Cerebellar cortex (tissue), 1 donor: Measurements from ENCODE around the gene PHACTR3.
A peak's percentile ranks its signal among the peaks of the same experiment; 100 is the strongest.
"Not testable (repeated sequence)": the region's sequence is repeated elsewhere in the genome, so short reads cannot be mapped to it uniquely, and the experiment has no call there.

Source experiments
- DNase-seq: peaks from one replicate; pipeline ENCODE4 v3.0.0-alpha.2; 2015; ENCODE audit warnings: low spot score

Gene PHACTR3

DNA sequence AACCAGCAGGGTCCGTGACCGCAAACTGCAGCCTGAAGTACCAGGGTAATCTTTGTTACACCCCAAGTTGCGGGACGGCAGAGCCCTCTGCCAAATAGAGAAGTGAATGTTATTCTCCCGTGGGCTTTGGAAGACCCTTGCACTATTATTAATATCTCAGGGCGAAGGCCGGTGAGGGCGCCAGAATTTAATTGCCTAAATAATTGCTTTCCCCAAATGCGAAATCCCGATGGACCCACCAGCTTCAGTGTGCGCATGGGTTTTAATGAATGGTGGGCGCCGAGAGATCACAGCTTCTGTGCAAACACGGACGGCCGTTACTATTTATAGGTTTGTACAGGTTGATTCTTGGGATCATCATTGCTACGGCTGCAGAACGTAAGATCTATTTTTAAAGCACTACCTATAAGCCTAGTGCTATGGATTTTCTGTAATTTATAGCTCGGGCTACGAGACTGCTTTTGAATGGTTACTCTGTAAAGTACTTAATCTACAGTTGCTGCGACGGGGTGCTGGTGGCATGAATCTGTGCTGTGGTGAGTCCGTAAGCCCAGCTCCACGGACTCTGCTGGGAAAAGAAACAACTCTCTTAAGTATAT, 15.2 kb upstream of the PHACTR3 start:
- DNase-seq, result no peak

DNA sequence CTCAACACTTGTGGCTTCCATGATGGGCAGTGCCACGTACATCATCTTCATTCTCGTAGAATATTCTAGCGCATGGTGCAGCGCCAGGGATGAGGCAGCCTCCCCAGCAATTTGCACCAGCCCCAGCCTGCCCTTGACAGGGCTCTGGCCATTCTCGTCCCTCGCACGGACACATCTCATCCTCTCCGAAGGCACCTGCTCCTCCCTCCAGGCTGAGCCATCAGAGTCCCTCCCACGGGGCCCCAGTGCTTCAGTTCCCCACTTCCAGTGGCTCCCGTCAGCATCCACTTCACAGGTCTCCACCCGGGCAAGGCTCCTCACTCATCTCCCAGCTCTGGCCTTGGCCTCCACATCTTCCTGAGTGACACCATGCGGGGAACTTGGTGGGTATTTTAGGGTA, 13.3 kb upstream of the PHACTR3 start:
- no peak for DNase-seq

DNA sequence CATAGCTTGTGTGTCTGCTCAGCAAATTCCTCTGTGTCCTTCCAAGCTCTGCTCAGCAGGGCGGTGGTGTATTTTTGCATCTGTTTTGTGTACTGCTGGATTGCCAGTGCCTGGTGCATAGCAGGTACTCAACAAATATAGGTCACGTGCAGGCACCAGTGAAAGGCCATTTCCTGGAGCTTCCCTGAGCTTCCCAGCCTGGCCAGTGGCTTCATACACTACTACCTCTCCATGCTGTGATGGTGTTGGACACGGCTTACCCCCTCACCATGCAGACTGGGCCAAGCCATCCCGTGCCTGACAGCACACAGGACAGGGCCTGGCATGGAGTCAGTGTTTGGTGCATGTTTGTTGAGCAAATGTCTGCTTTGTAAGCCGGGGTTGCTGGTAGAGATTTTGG, 7.7 kb upstream of the PHACTR3 start:
- peak; percentile 69 for DNase-seq

DNA sequence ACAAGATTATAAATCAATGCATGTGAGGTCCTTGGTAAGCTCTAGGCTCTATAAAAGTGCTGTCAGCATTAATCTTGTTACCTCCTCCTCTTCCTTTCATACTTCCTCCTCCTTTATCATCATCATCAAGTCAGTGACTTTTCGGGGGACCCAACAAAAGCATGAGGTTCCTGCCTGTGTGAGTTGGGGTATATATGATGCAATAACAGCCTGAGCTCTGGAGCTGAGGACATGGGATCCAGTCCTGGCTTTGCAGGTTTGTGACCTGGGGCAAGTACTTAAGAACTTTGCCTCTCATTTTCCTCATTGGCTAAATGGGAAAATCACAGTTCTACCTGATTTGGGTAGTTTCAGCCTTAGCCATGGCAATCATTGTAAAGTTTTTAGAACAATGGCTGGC, 7.1 kb upstream of the PHACTR3 start:
- DNase-seq, result no peak

DNA sequence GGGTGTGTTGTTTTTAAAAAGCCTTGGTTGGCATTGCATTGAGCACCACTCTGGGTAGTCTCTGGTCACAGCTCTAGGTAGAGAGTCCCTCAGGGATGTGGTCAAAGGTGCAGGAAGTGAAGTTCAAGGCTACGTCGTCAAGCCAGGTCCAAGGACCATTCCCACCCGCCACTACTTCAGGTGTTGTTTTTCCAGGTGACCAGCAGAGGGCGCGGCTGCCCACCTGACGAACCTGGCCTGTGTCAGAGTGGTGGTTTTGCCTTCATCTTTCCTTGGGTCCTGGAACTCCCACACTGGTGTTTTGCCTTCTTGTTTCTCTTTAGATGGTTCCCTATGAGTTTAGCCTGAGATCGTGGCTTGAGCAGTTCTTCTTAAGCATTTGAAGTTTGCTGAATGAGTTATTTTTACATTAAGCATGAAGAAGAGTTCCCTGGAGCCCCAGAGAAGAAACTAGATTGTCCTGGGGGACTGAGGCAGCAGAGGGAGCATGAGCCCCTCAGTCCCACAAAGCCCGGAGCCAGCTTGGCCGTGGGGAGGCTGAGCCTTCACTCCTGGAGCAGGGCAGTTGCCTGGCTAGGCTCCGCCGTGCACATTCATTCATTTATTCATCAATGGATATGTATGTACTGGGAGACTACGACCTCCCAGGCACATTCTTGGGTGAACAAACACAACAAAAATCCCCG, 5.6 kb upstream of the PHACTR3 start:
- DNase-seq, result peak; percentile 84

DNA sequence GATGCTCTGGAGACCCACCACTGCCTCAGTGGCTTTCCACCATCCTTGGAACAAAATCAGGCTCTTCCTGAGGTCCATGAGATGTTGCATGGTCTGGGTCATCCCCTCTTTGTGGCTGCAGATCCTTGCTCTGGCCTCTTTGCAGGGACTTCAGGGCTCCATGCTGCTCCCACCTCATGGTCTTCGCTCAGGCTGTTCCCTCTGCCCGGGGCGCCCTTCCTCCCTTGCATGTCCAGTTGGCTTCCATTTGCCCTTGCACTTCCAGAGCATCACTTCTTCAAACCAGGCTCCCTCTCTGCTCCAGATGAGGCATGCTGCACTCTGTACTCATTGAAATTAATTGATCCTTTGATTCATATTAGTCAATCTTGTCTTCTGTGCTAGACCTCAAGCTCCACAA, 4.4 kb upstream of the PHACTR3 start:
- no peak for DNase-seq

DNA sequence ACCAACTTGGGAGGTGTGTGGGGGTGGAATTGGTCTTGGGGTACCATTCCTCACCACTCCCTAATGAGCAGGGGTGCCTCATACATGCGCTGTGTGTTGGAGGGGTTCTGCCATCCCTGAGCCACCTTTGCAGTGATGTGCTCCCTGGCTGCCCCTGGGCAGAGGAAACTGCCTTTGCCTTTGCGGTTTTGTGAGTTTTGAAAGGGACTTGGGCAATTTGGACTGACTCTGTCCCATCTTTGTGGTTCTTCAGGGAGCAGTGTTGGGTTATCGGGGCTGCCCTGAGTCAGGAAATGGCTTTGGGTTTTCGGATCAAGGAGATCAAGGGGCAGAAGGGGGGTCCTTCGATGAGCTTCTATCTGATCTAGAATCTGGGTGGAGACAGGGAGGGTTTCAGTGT, 3.9 kb upstream of the PHACTR3 start:
- no peak for DNase-seq

DNA sequence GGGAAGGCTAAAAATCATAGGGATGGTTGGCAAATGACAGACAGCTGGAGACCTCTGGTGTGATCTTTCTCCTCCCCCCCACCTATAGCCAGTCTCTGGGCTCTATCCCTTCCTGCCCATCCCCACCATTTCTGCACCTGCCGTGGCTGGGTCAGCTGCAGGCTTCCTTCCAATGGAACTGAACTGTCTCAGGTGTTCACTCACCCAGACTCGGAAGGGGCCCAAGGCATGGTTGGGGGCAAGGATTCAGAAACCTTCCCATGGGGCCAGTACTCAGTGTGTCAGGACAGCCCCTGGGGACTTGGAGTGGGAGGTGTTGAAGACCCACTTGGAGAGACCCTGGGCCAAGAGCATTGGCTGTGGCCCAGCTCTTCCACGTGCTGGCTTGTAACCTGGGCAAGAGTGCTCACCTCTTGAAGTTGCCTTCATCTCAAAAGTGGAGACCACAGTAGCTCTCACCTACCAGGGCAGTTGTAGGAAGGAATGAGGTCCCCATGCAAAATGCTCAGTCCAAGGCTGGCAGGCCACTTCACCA, 1.7 kb upstream of the PHACTR3 start:
- DNase-seq, result no peak

DNA sequence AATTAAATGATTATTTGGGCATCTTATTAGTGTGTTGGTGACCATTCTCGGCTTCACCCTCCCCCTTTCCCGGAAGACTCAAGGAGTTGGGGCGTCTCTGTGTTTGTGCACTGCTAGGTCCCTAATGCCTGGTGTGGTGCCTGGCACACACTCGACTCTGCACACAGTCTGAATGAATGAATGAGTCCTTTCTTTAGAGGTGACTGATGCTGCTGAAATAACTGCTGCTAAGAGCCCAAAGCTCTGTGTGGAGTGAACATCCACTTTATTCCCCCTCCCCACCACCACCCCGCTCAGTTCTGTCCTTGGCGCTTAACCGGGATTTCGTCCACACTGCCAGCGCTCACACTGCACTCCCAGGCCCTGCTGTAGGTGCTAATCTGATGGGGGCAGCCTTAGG, 1.2 kb upstream of the PHACTR3 start:
- no peak for DNase-seq

DNA sequence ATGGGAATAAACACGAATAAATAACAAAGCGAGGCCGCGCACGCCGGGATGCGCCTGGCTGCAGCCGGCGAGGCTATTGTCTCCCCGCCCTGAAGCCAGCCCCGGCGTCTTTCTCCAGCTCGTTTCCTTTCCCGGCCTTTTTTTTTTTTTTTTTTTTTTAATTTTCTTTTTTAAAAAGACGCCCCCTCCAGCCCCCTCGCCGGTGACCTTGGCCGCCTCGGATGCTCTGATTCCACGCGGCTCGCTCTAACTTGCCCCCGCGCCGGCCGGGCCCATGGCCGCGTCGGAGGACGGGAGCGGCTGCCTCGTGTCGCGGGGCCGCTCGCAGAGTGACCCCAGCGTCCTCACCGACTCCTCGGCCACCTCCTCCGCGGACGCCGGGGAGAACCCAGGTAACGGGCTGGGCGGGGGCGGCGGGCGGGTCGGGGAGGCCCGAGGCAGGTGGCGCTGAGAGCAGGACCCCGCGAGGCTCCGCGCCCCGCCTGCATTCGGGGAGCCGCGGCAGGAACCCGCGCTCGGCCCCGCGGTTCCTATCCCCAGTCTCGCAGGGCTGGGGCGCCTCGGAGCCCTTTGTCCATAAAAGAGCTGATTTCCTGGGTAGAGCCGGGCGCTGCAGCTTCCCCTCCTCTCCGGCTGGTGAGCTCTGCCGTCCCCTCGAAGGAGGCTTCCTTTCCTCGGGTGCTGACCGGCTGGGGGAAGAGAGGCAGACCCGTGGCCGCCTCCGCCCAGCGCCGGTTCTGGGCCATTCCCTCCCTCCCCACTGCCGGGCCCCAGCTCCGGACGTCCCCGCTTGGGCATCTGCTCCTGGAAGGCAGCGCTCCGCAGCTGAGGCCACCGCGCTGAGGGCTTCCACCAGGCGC, 631 bp downstream of the PHACTR3 start:
- DNase-seq, result no peak

DNA sequence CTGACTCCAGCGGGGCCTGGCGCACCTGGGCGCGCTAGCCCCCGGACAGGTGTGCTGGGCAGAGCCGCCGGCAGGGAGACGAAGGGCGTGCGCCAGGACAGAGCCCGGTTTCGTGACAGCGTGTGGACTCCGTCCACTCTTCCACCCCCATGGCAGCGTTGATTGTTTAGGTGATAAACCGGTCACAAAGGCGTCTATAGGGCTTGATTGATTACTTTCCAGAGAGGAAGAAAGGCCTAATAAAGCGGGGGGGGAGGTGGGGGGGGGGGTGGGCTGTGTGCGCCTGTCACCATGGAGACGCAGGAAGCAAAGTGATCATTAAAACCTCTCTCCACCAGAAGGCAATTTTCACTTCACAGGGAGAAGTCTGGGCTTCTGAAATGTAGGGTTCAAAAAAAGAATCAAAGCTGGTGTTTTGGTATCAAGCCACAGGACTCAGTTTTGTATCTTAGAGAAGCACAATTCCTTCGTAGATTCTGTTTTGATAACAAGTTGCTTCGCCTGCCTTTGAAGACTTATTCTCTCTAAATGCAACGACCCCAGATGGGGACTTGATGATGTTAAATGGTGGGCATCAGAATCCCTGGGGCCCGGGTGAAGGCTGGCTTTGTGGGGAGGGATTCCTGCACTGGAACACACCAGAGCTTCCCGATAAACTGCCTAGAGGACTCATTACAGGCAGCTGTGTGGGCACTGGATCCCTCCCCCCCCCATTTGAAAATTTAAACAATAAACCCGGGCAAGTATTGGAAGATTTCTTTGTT, 1.4 kb downstream of the PHACTR3 start:
- DNase-seq, result no peak

DNA sequence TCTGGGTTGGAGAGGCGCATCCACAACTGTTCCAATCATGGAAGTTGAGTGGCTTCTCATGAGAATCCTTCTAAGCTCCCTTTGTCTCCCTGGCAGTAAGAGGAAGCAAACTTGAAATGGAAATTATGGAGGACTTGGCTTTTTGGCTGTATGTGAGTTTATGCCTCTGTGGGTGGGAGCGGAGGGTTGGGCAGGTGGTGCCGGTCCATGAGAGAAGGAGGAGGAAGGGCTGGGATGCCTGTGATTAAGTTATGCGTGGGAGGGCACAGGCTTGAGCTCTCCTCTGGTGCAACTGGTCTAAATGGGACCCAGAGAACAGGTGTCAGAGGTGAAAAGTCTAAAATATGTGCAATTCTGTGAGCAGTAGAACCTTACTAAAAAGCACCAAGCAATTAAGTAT, 2.2 kb downstream of the PHACTR3 start:
- DNase-seq, result no peak

DNA sequence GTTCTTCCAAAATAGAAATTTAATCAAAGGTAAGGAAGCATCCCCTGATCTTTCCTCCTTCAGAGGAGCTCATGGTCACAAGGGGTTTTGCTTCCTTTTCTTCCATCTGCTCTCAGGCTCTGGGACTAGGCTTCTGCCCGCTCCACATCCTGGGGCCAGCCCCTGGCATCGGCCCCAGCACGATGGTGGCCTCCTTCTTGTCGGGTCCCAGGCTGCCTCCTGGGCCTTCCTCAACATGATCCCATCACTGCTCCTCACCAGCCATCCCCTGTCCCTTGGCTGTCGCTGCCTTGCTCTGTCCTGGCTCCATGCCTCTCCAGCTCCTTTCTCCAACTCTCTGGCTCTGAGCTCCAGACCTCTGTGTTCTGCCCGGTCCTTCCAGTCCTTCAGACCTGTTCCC, 4.1 kb downstream of the PHACTR3 start:
- DNase-seq, result no peak

DNA sequence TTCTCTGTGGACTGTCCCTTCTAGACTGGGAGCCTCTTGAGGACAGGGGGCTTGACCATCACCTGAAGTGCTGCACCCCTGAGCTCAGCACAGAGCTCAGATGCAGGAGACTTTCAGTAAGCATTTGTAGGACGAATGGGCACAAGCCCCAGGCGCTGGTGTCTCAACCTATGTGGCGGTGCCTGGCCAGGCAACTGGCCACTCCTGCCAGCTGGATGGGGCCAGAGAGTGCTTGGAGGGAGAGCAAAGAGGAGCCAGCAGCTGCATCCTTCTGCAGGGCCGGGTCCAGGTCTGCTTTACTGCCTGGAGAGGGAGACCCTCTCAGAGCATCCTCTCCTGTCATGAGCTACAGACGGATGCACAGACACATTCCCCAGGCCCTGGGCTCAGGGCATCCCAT, 4.5 kb downstream of the PHACTR3 start:
- DNase-seq, result no peak

DNA sequence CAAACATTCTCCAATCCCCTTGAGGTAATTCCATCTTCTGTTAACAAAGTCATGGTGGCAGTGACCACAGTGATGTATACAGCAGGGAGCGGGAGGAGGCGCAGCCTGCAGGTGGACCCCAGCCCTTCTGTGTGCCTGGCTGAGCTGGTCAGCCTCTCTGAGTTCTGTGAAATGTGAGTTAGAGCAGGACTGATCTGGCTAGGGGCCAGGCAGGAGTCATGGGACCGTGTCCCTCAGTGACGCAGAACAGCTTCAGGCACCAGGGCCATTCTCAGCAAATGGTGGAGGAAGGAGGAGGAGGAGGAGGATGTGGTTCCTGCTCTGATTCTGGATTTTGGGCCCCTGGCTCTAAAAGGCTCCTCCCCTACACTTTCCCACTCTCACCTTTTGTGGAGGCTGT, 6.9 kb downstream of the PHACTR3 start:
- peak; percentile 52 for DNase-seq

DNA sequence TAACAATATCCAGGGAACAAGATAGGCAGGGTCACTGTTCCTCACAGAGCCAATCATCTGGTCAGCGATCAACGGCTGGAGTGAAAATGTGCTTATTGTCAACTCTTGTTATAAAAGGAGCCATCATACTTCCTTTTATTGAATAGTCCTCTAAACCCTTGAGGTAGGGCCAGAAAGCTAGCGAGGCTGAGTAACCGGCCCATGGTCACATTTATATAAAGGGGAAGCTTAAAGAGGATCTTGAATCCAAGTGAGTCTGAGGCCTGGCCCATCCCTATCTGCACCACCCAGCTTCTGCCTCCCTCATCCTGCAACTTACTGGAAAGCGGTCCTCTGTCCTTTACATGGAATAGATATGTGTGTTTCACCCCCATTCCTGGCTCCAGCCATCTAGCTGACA, 9.5 kb downstream of the PHACTR3 start:
- DNase-seq, result no peak

DNA sequence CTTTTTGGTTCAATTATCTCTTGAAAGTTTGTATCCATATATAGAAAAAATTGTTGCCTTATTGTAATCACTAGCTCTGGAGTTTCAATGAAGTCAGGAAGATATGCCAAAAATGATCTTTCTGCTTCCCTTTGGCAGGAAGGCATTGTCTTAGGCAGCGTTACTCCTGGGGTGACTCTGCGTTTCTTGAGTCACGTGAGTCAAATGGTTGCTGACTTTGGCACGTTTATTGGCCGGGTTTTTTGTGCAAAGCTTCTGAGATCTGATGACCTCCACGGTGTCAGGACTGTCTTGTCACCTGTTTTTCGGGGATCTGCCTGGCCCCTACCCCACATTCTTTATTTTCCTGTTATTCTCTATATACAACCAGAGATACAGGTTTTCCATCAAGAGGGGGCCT, 10.4 kb downstream of the PHACTR3 start:
- DNase-seq, result no peak

DNA sequence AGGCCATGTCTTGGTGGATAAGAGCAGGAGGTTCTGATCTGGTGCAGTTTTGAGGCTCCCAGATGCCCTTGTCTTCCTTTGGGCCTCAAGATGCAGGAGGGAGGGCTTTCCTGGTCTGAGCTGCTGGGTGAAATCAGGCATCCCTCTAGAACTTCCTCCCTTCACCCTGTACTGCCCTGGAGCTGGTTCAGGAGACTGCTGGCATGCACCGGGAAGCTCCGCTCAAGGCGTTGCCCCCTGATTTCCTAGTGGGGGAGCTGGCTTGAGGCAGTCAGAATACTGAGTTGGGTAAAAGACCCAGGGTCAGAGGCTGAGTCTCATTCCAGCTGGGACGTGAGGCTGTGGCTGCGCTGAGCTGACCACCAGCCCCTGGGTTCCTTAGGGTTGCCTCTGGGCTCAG, 12.0 kb downstream of the PHACTR3 start:
- no peak for DNase-seq

DNA sequence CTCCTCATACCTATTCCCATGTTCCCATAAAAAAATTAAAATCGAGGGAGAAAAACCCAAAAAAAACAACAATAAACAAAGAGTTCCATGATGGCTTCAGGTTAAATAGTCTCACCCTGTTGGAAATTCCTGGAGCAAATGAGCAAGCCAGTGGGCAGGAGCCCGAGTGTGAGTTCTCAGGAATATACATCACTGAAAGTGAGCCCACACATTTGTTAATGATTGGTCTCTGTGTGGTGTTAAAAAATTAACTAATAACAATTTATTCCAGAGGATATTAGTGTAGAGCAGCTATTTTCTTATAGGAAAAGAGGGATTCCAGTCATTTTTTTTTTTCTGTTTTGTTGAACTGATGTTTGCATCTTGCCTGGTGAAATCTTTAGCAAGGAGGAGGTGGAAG, 12.9 kb downstream of the PHACTR3 start:
- DNase-seq, result no peak

DNA sequence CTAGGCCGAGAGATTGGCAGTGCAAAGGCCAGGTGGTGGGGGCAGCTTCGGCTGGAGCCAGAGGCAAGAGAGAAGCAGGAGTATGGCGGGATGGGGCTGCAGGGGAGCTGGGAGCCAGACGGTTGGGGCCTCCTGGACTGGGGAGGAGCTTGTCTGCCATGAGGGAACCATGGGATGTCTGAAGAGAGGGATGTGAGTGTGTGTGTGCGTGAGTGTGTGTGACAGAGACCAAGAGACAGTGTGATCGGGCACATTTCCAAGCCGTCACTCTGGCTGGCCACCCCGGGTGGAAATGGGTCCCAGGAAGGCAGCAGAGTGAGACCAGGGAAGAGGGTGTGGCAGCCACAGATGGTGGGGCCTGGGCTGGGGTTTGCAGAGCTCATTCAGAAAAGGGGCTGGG, 13.8 kb downstream of the PHACTR3 start:
- no peak for DNase-seq

DNA sequence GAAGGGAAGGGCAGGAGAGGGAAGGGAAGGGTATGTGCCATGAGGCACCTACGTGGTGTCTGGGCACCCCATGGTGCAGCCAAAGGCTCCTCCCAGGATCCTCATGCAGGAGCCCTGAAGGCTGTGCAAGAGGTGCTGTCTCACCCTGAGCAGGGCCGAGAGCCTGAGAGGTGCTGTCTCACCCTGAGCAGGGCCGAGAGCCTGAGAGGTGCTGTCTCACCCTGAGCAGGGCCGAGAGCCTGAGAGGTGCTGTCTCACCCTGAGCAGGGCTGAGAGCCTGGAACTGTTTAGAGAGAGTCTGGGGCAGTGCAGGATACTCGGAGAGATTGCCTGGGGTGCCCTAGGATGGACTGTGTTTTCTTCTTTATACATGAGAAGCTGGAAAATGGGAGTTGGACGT, 14.2 kb downstream of the PHACTR3 start:
- not testable (repeated sequence) for DNase-seq

DNA sequence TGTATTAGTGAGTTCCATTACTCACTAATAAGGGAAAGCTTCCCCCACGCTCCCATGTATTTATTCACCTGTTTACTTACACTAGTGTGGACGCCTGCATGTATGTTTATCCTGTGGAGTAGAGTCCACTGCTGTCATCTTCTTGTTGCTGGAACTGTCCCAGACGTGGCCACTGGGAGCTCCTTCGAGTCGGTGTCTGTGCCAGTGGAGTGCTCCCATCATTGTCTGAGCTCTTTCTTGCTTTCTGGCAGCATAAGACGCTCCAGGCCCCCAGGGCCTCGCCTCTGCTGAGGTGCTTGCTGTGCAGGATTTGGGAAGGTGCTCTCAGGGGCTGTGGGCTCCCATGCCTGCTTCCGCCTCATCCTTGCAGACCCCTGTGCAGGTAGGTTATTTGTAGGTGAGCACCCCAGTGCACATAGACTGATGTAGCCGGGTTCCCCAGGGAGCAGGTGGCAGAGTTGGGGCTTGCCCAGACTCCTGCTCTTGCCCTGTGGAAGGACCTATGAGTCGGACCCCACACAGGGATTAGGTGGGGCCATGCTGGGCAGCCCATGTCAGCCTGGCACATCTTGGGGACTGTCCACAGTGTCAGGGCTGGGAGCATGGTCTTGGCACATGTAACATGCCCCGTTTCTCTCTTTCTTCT, 16.6 kb downstream of the PHACTR3 start:
- DNase-seq, result no peak
